BJ (cell line): ENCODE measurements around the gene RABGAP1L. TPM values are rescaled to one million over a fixed set of nuclear protein-coding genes. Genes with fewer than 3 reads are reported as not detected.

Source experiments
- CTCF ChIA-PET: fragments of 350-600 bp; formaldehyde crosslinking; extraction: SDS; loops from one replicate; lab custom pipeline; 2021; ENCODE audit warnings: antibody characterized with exemption, inconsistent platforms; lab: Yijun Ruan, JAX
- POLR2A ChIA-PET: fragments of 300-600 bp; sonication (Branson Sonifier 250); formaldehyde crosslinking; extraction: SDS; loops from one replicate; lab custom pipeline; 2021; ENCODE audit warnings: antibody characterized with exemption; lab: Charles Lee
- DNase-seq: peaks from one replicate; pipeline ENCODE4 v3.0.0-alpha.2; 2011; ENCODE audit warnings: low read depth
- H3K27me3 ChIP-seq: 2 replicates; pipeline ENCODE4 v1.6.0; 2011; ENCODE audit warnings: low read length; ENCODE audit not compliant: control insufficient read depth, insufficient read depth
- H3K36me3 ChIP-seq: 2 replicates; pipeline ENCODE4 v1.5.1; 2011; ENCODE audit warnings: low read length; ENCODE audit not compliant: control insufficient read depth, insufficient read depth
- H3K4me3 ChIP-seq: 2 replicates; pipeline ENCODE4 v1.5.1; 2011; ENCODE audit warnings: low read depth, mild to moderate bottlenecking, control low read depth, low read length
- CTCF ChIP-seq: IDR thresholded peaks from 2 replicates; pipeline ENCODE4 v1.5.1; 2011; ENCODE audit warnings: low read depth, mild to moderate bottlenecking, control low read depth, inconsistent platforms, low read length, moderate library complexity; ENCODE audit not compliant: insufficient read depth
- polyA plus RNA-seq: library from polyadenylated mRNA; depleted of rRNA; stranded (reverse); fragments of >200 nt; gene quantifications from 2 replicates; pipeline ENCODE4 v1.2.3, GENCODE V29; 2011

RABGAP1L gene
- polyA plus RNA-seq, 1 experiment: 15.9 TPM

DNA sequence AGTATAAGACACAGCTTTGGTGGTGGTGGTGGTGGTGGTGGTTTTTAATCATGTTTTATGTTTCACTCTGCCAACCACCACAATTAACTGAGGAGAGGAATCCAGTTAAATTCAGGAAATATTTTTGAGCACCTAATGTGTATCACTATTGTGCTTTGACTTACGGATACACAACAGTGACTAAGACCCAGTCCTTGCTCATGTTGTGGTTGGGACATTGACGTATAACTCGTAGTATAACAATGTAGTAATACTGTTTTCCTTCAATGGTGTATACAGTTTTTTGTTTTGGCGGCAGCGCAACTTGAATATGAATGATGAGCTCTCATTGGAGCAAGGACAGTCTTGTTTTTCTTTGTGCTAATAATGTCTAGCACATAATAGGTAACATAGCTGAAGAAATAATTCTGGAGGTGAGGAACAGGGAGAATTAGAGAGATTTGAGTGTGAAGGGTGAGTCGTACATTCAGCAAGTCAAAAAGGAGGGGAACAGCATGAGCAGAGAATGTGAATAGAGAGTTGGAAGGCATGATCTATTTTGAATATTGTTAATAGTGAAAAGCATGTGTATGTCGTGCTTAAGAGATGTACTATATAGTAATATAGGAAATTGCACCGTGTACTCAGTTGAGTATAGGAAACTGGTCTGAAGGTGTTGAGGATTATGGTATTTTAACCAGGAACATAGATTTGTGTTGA, 845.9 kb downstream of the RABGAP1L start:
- CTCF ChIA-PET: interaction anchor here (0.6 to 1.4 kb wide), 2 partner anchors 17 to 22 kb away, joined by 3 to 5 read pairs; no protein-coding TSS in a partner anchor
- Histone ChIP-seq H3K36me3 (peaks cover 3% of the 10 kb centered on the region), H3K27me3 (no peaks in the 10 kb centered on the region), H3K4me3 (no peak overlapping the region)
- TF ChIP-seq CTCF: no peak
- POLR2A ChIA-PET: no interaction called here
- DNase-seq: no peak

DNA sequence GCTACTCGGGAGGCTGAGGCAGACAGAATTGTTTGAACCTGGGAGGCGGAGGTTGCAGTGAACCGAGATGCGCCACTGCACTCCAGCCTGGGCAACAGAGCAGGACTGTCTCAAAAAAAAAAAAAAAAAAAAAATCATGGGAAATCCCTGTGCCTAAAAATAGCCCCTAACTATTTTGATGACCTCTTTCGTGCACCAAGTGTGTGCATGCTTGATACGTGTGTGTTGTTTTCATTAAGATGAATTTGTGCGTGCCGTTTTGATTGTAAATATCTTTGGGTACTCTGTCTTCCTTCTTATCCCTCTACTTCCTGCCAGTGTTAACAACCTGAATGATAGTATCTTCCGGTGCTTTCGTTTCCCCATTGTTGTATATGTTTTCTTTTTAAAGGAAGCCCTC, 850.2 kb downstream of the RABGAP1L start:
- DNase-seq: no peak
- CTCF ChIA-PET: no interaction called here
- Histone ChIP-seq H3K4me3 (no peak overlapping the region), H3K36me3 (peaks cover 11% of the 10 kb centered on the region), H3K27me3 (no peaks in the 10 kb centered on the region)
- POLR2A ChIA-PET: no interaction called here
- TF ChIP-seq CTCF: no peak

DNA sequence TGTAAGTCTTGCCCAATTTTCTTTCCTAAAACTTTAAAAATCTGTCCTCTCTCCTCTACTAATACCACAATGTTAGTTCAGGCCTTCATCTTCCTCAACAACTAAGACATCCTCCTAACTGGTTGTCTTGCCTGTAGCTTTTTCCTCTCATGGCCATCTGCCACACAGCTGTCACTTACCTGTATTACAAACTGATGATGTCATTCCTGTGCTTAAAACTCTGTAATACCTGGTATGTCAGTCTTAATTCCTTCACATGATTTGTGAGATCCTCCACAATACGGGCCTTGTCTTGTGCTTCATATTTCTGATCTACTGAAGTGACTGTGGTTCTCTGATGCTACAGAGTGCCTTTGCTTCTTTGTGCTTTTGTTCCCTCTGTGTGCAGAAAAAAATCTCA, 854.1 kb downstream of the RABGAP1L start:
- H3K27me3 ChIP-seq: no peaks in the 10 kb centered on the region
- ChIA-PET CTCF (no interaction called here), POLR2A (interaction anchor here (1.3 kb wide), 1 partner anchor 10 kb away, joined by 7 read pairs; the partner anchor contains the start of gene MRPS14)
- no peak overlapping the region for H3K4me3 ChIP-seq
- peaks cover 10% of the 10 kb centered on the region for H3K36me3 ChIP-seq
- no peak for TF ChIP-seq CTCF
- DNase-seq: no peak

DNA sequence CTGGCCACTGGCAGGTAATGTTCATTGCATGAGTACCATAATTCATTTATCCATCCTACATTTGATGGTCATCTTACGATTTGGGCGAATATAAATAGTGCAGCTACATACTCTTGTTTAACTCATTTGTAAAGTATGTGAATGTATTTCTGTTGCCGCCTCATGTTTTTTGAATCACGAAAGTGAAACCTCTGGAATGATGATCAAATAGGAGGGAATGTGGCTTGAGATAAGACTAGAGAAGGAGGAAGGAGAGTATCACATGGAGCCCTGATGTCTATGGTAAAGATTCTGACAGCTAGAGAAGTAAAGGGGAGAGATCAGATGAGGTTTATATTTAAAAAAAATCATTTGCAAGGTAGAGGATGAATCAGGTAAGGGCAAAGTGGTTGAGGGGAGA, 855.9 kb downstream of the RABGAP1L start:
- H3K27me3 ChIP-seq: no peaks in the 10 kb centered on the region
- TF ChIP-seq CTCF: no peak
- no peak overlapping the region for H3K4me3 ChIP-seq
- ChIA-PET POLR2A (no interaction called here), CTCF (interaction anchor here (1.6 kb wide), 1 partner anchor 131 kb away, joined by 4 read pairs; no protein-coding TSS in a partner anchor)
- DNase-seq: no peak
- peaks cover 11% of the 10 kb centered on the region for H3K36me3 ChIP-seq

DNA sequence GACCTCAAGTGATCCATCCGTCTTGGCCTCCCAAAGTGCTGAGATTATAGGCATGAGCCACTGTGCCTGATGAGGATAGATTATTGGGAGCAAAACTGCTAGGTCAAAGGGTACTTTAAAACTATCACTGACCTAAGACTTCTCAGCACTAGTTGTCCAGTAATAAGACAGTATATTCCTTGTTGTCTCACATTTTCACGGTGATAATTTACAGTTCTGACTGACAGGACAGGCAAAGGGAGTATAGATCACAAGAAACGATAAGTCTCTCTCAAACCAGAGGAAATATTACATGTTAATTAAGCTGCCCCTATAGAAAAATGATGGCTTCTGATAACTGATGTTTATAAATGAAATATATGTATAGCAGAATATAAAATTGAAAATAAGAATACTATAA, 860.2 kb downstream of the RABGAP1L start:
- no peak overlapping the region for H3K4me3 ChIP-seq
- ChIA-PET CTCF (no interaction called here), POLR2A (no interaction called here)
- no peak for TF ChIP-seq CTCF
- DNase-seq: no peak
- H3K27me3 ChIP-seq: no peaks in the 10 kb centered on the region
- H3K36me3 ChIP-seq: peaks cover 3% of the 10 kb centered on the region; the same call in 1 of the 2 replicates
